ENCODE data around the gene TBC1D10B. TPM values are rescaled to one million over a fixed set of nuclear protein-coding genes. Genes with fewer than 3 reads are reported as not detected.
"Not testable (repeated sequence)": the region's sequence is repeated elsewhere in the genome, so short reads cannot be mapped to it uniquely, and the experiment has no call there.

The TBC1D10B gene
- total and polyA plus RNA-seq, 5 donors: 19.1 to 27.7 (median 24.0) TPM

- no peak for ATAC-seq
These were observed 27.4 kb downstream of the TBC1D10B start for GRCh38 chr16:30342751-30343490.

GRCh38 chr16:30341971-30342370 is 28.3 kb downstream of the TBC1D10B start:
- H3K9me3 ChIP-seq (ENCODE audit: control insufficient read depth, low read length); H3K27me3 ChIP-seq (ENCODE audit: control insufficient read depth, insufficient read depth); H3K27ac ChIP-seq (ENCODE audit: low read length); H3K4me1 ChIP-seq (ENCODE audit: control insufficient read depth, insufficient read depth, low read length); intact Hi-C loops (cut with DNase I); H3K4me3 ChIP-seq (ENCODE audit: low read length); ATAC-seq; DNase-seq: not testable (repeated sequence)
- 92% methylated on average over 8 of the region's 8 CpGs for WGBS

More at GRCh38 chr16:30342751-30343490, 27.4 kb downstream of the TBC1D10B start:
- no peak overlapping the region for H3K4me3 ChIP-seq (ENCODE audit: low read length)
- WGBS: 91% methylated on average over 32 of the region's 32 CpGs
- H3K27ac ChIP-seq (ENCODE audit: low read length): no peak overlapping the region
- intact Hi-C loops (cut with DNase I): no loop called here
- H3K4me1 ChIP-seq (ENCODE audit: control insufficient read depth, insufficient read depth, low read length): no peaks in the 10 kb centered on the region
- H3K9me3 ChIP-seq (ENCODE audit: control insufficient read depth, low read length): no peaks in the 10 kb centered on the region
- no peaks in the 10 kb centered on the region for H3K27me3 ChIP-seq (ENCODE audit: control insufficient read depth, insufficient read depth)
- DNase-seq: peak in 1 of 3 donors; percentile 45

GRCh38 chr16:30340621-30341020 is 29.7 kb downstream of the TBC1D10B start:
- no peak overlapping the region for H3K27ac ChIP-seq (ENCODE audit: low read length)
- intact Hi-C loops (cut with DNase I): no loop called here
- 87% methylated on average over 13 of the region's 13 CpGs for WGBS
- ATAC-seq: no peak
- DNase-seq: no peak
- no peaks in the 10 kb centered on the region for H3K9me3 ChIP-seq (ENCODE audit: control insufficient read depth, low read length)
- H3K4me3 ChIP-seq (ENCODE audit: low read length): no peak overlapping the region
- no peaks in the 10 kb centered on the region for H3K4me1 ChIP-seq (ENCODE audit: control insufficient read depth, insufficient read depth, low read length)
- H3K27me3 ChIP-seq (ENCODE audit: control insufficient read depth, insufficient read depth): no peaks in the 10 kb centered on the region

- H3K27me3 ChIP-seq (ENCODE audit: control insufficient read depth, insufficient read depth); H3K9me3 ChIP-seq (ENCODE audit: control insufficient read depth, low read length); H3K4me1 ChIP-seq (ENCODE audit: control insufficient read depth, insufficient read depth, low read length); ATAC-seq; H3K27ac ChIP-seq (ENCODE audit: low read length); intact Hi-C loops (cut with DNase I); DNase-seq; H3K4me3 ChIP-seq (ENCODE audit: low read length): not testable (repeated sequence)
- 69% methylated on average over 4 of the region's 5 CpGs for WGBS
These were observed 31.6 kb downstream of the TBC1D10B start for GRCh38 chr16:30338715-30339114.

GRCh38 chr16:30337964-30338357 is 32.3 kb downstream of the TBC1D10B start:
- WGBS: 97% methylated on average over 10 of the region's 10 CpGs
- H3K27me3 ChIP-seq (ENCODE audit: control insufficient read depth, insufficient read depth); ATAC-seq; H3K4me1 ChIP-seq (ENCODE audit: control insufficient read depth, insufficient read depth, low read length); H3K9me3 ChIP-seq (ENCODE audit: control insufficient read depth, low read length); H3K27ac ChIP-seq (ENCODE audit: low read length); H3K4me3 ChIP-seq (ENCODE audit: low read length); intact Hi-C loops (cut with DNase I): not testable (repeated sequence)
- DNase-seq: peak in 1 of 3 donors; percentile 33

- DNase-seq: peak in 2 of 3 donors; percentile 68 to 69
- Histone ChIP-seq H3K9me3 (ENCODE audit: control insufficient read depth, low read length) (no peaks in the 10 kb centered on the region), H3K27ac (ENCODE audit: low read length) (peak overlapping the region; percentile 13), H3K4me1 (ENCODE audit: control insufficient read depth, insufficient read depth, low read length) (no peaks in the 10 kb centered on the region), H3K4me3 (ENCODE audit: low read length) (peak overlapping the region; percentile 32), H3K27me3 (ENCODE audit: control insufficient read depth, insufficient read depth) (no peaks in the 10 kb centered on the region)
- 49% methylated on average over 17 of the region's 17 CpGs for WGBS
- intact Hi-C loops (cut with DNase I): no loop called here
- peak; percentile 43 to 46 for ATAC-seq
These were observed 34.5 kb downstream of the TBC1D10B start for GRCh38 chr16:30335598-30336474.

- H3K4me3 ChIP-seq (ENCODE audit: low read length): peak overlapping the region; percentile 60
- H3K4me1 ChIP-seq (ENCODE audit: control insufficient read depth, insufficient read depth, low read length); H3K9me3 ChIP-seq (ENCODE audit: control insufficient read depth, low read length); H3K27me3 ChIP-seq (ENCODE audit: control insufficient read depth, insufficient read depth); intact Hi-C loops (cut with DNase I): not testable (repeated sequence)
- under 1% methylated on average over 70 of the region's 70 CpGs for WGBS
- DNase-seq: peak; percentile 90 to 97 (median 95)
- ATAC-seq: peak; percentile 96
- peak overlapping the region; percentile 93 for H3K27ac ChIP-seq (ENCODE audit: low read length)
These were observed 35.2 kb downstream of the TBC1D10B start for GRCh38 chr16:30335028-30335597.

- H3K4me1 ChIP-seq (ENCODE audit: control insufficient read depth, insufficient read depth, low read length); intact Hi-C loops (cut with DNase I); H3K27me3 ChIP-seq (ENCODE audit: control insufficient read depth, insufficient read depth); H3K9me3 ChIP-seq (ENCODE audit: control insufficient read depth, low read length): not testable (repeated sequence)
- Histone ChIP-seq H3K4me3 (ENCODE audit: low read length) (peak overlapping the region; percentile 60), H3K27ac (ENCODE audit: low read length) (peak overlapping the region; percentile 93)
- peak; percentile 88 to 94 (median 94) for DNase-seq
- peak; percentile 98 for ATAC-seq
- under 1% methylated on average over 24 of the region's 33 CpGs for WGBS
These were observed 35.8 kb downstream of the TBC1D10B start for GRCh38 chr16:30334473-30334989.

- H3K27me3 ChIP-seq (ENCODE audit: control insufficient read depth, insufficient read depth); intact Hi-C loops (cut with DNase I); H3K4me3 ChIP-seq (ENCODE audit: low read length); H3K4me1 ChIP-seq (ENCODE audit: control insufficient read depth, insufficient read depth, low read length); H3K9me3 ChIP-seq (ENCODE audit: control insufficient read depth, low read length); H3K27ac ChIP-seq (ENCODE audit: low read length): not testable (repeated sequence)
- peak in 1 of 2 donors; percentile 29 for ATAC-seq
- DNase-seq: peak in 1 of 3 donors; percentile 18
- 90% methylated on average over 6 of the region's 6 CpGs for WGBS
These were observed 46.1 kb downstream of the TBC1D10B start for GRCh38 chr16:30324220-30324619.

GRCh38 chr16:30318647-30319046 is 51.6 kb downstream of the TBC1D10B start:
- intact Hi-C loops (cut with DNase I); H3K27ac ChIP-seq (ENCODE audit: low read length): not testable (repeated sequence)
- WGBS: 41% methylated on average over 2 of the region's 2 CpGs

More at GRCh38 chr16:30318647-30319046, 51.6 kb downstream of the TBC1D10B start:
- not testable (repeated sequence) for H3K27me3 ChIP-seq (ENCODE audit: control insufficient read depth, insufficient read depth); DNase-seq; H3K9me3 ChIP-seq (ENCODE audit: control insufficient read depth, low read length); ATAC-seq; H3K4me1 ChIP-seq (ENCODE audit: control insufficient read depth, insufficient read depth, low read length); H3K4me3 ChIP-seq (ENCODE audit: low read length)
